Keratinocyte (primary cell): Measurements from ENCODE around the gene HID1. TPM values are rescaled to one million over a fixed set of nuclear protein-coding genes. Genes with fewer than 3 reads are reported as not detected.
"Not testable (repeated sequence)": the region's sequence is repeated elsewhere in the genome, so short reads cannot be mapped to it uniquely, and the experiment has no call there.

Experiments
- DNase-seq: peaks from one replicate; pipeline ENCODE4 v3.0.0-alpha.2; 2011; ENCODE audit warnings: low read depth, missing footprints, low spot score
- FAIRE-seq: peaks from 2 replicates; lab custom pipeline; 2011; peaks lifted over from hg19 to GRCh38; lab: Jason Lieb, UNC
- H2AFZ ChIP-seq: 2 replicates; pipeline ENCODE4 v1.6.0; 2012; ENCODE audit warnings: low read length, control low read depth, inconsistent platforms; ENCODE audit not compliant: control insufficient read depth
- H3K27ac ChIP-seq: 2 replicates; pipeline ENCODE4 v1.5.1; 2011; ENCODE audit warnings: low read length; ENCODE audit not compliant: control insufficient read depth, insufficient read depth
- H3K27me3 ChIP-seq: 3 replicates; pipeline ENCODE4 v1.6.0; 2011; ENCODE audit warnings: low read length; ENCODE audit not compliant: control insufficient read depth, insufficient read depth; ENCODE audit errors: extremely low read depth
- H3K36me3 ChIP-seq, 2 experiments: 2 replicates in 1 of 2; 3 replicates in 1 of 2; pipeline ENCODE4 v1.5.1; 2011; ENCODE audit warnings: low read length in 2 of 2, mild to moderate bottlenecking in 1 of 2; ENCODE audit not compliant: control insufficient read depth in 2 of 2, insufficient read depth in 2 of 2; ENCODE audit errors: extremely low read depth in 1 of 2
- H3K4me1 ChIP-seq: 3 replicates; pipeline ENCODE4 v1.5.1; 2011; ENCODE audit warnings: low read length; ENCODE audit not compliant: control insufficient read depth, insufficient read depth; ENCODE audit errors: extremely low read depth
- H3K4me2 ChIP-seq: 3 replicates; pipeline ENCODE4 v1.6.0; 2011; ENCODE audit warnings: low read depth, low read length; ENCODE audit not compliant: control insufficient read depth, insufficient read depth; ENCODE audit errors: extremely low read depth
- H3K4me3 ChIP-seq, 3 experiments: fragments of 200-600 bp in 1 of 3; sonication (generic) in 1 of 3; 2 replicates in 2 of 3; 3 replicates in 1 of 3; pipeline ENCODE4 v1.5.1; 2011 to 2016; ENCODE audit warnings: low read length in 3 of 3, mild to moderate bottlenecking in 3 of 3, control low read depth in 2 of 3, inconsistent platforms in 1 of 3, low read depth in 1 of 3, mixed read lengths in 1 of 3, mixed run types in 1 of 3, moderate library complexity in 1 of 3; ENCODE audit not compliant: control insufficient read depth in 2 of 3, insufficient read depth in 2 of 3; ENCODE audit errors: extremely low read depth in 1 of 3
- H3K79me2 ChIP-seq: 2 replicates; pipeline ENCODE4 v1.6.0; 2012; ENCODE audit warnings: low read length; ENCODE audit not compliant: control insufficient read depth, insufficient read depth
- H3K9ac ChIP-seq: 3 replicates; pipeline ENCODE4 v1.6.0; 2011; ENCODE audit warnings: low read length; ENCODE audit not compliant: control insufficient read depth, insufficient read depth; ENCODE audit errors: extremely low read depth
- H3K9me1 ChIP-seq: 3 replicates; pipeline ENCODE4 v1.6.0; 2011; ENCODE audit warnings: low read length; ENCODE audit not compliant: control insufficient read depth, insufficient read depth; ENCODE audit errors: extremely low read depth
- H3K9me3 ChIP-seq: 2 replicates; pipeline ENCODE4 v1.5.1; 2012; ENCODE audit warnings: low read depth, low read length; ENCODE audit not compliant: control insufficient read depth
- H4K20me1 ChIP-seq: 3 replicates; pipeline ENCODE4 v1.6.0; 2011; ENCODE audit warnings: low read length; ENCODE audit not compliant: control insufficient read depth, insufficient read depth; ENCODE audit errors: extremely low read depth
- CTCF ChIP-seq, 3 experiments: IDR thresholded peaks in 1 of 3; conservative IDR thresholded peaks in 1 of 3; optimal IDR thresholded peaks in 1 of 3; 2 replicates in 2 of 3; 3 replicates in 1 of 3; pipeline versions ENCODE3 to v1.5.1; 2011; ENCODE audit warnings: low read length in 3 of 3, mild to moderate bottlenecking in 3 of 3, moderate library complexity in 2 of 3, control low read depth in 1 of 3, inconsistent platforms in 1 of 3; ENCODE audit not compliant: insufficient read depth in 2 of 3; ENCODE audit errors: extremely low read depth in 1 of 3
- EZH2 ChIP-seq: IDR thresholded peaks from one replicate; pipeline ENCODE4 v1.6.1; 2012; ENCODE audit warnings: inconsistent platforms, mild to moderate bottlenecking, low read length, moderate library complexity
- dilution Hi-C: fragments of 300-500 bp; cut with MboI; formaldehyde crosslinking; loops from one replicate; pipeline ENCODE4 v1.7.0; 2020; ENCODE audit warnings: low sequenced_read_pairs; ENCODE audit not compliant: extremely low pct_ligation_motif_present
- polyA plus RNA-seq, 5 experiments: library from polyadenylated mRNA; depleted of rRNA in 3 of 5; stranded (reverse) in 3 of 5; stranded (forward) in 1 of 5; unstranded in 1 of 5; fragments of >200 nt; gene quantifications; 1 replicate in 1 of 5; 2 replicates in 3 of 5; 3 replicates in 1 of 5; pipeline versions ENCODE4 v1.2.1 to v1.2.3, GENCODE V29; 2011 to 2012; ENCODE audit warnings: missing spikeins in 2 of 5, low read depth in 1 of 5, low replicate concordance in 1 of 5

The HID1 gene
- polyA plus RNA-seq, 1 donor (not counting 4 experiments of a cell fraction or from before 2014, with no cell fraction given), result 0.33 TPM

- DNase-seq (no peak), FAIRE-seq (no peak)
- Histone ChIP-seq H4K20me1 (no peaks in the 10 kb centered on the region), H3K36me3 (no peaks in the 10 kb centered on the region), H3K9me3 (no peaks in the 10 kb centered on the region), H3K4me1 (peaks cover 8% of the 10 kb centered on the region), H3K9ac (no peak overlapping the region), H3K79me2 (no peaks in the 10 kb centered on the region), H3K4me2 (no peak overlapping the region), H3K4me3 (no peak overlapping the region), H3K9me1 (no peaks in the 10 kb centered on the region), H3K27ac (no peak overlapping the region), H2AFZ (no peak overlapping the region), H3K27me3 (no peaks in the 10 kb centered on the region)
- dilution Hi-C loops, result no loop called here
- no peak for TF ChIP-seq EZH2
- no peak for TF ChIP-seq CTCF (optimal IDR thresholded peaks at IDR 0.05 in 1 of 3, IDR thresholded peaks at IDR 0.05 in 1 of 3, conservative IDR thresholded peaks at IDR 0.05 in 1 of 3; ENCODE audit: extremely low read depth in 1 of 3, insufficient read depth in 2 of 3, low read length in 3 of 3)
These were observed 56.3 kb downstream of the HID1 start for GRCh38 chr17:74916136-74916850.

- dilution Hi-C loops, H3K9ac ChIP-seq, H3K9me1 ChIP-seq, H3K4me2 ChIP-seq, H3K4me3 ChIP-seq, H3K79me2 ChIP-seq, DNase-seq, H4K20me1 ChIP-seq, H3K36me3 ChIP-seq, H3K4me1 ChIP-seq, H3K9me3 ChIP-seq, H3K27ac ChIP-seq, H2AFZ ChIP-seq, FAIRE-seq, H3K27me3 ChIP-seq: not testable (repeated sequence)
These were observed 61.1 kb downstream of the HID1 start for GRCh38 chr17:74911423-74911822.

- H3K9ac ChIP-seq, H3K4me1 ChIP-seq, DNase-seq, FAIRE-seq, H3K27ac ChIP-seq, H3K36me3 ChIP-seq, H3K79me2 ChIP-seq, dilution Hi-C loops, H4K20me1 ChIP-seq, H3K9me1 ChIP-seq, H3K4me3 ChIP-seq, H3K27me3 ChIP-seq, H2AFZ ChIP-seq, H3K9me3 ChIP-seq, H3K4me2 ChIP-seq: not testable (repeated sequence)
These were observed 63.5 kb downstream of the HID1 start for GRCh38 chr17:74909097-74909496.
